ENCODE measurements around the gene ZNF723. TPM values are rescaled to one million over a fixed set of nuclear protein-coding genes. Genes with fewer than 3 reads are reported as not detected.

ZNF723 gene
- total RNA-seq, 1 experiment from 2014 or later = not detected

- BruUV-seq (replicated peaks) = no TSS peak
- Histone ChIP-seq H3K9ac (ENCODE audit: low read length) (no peak overlapping the region), H3K9me3 (ENCODE audit: control insufficient read depth in 1 of 2, insufficient read depth in 1 of 2, low read depth in 1 of 2, low read length in 2 of 2) (peaks cover 4 to 7% of the 10 kb centered on the region in 2 experiments; a peak in 2 of 4 replicates), H3K79me2 (ENCODE audit: insufficient read depth, low read length) (no peaks in the 10 kb centered on the region), H3K27ac (ENCODE audit: low read depth, low read length) (no peak overlapping the region), H3K4me1 (ENCODE audit: control insufficient read depth in 1 of 2, insufficient read depth in 2 of 2, low read length in 2 of 2) (no peaks in the 10 kb centered on the region), H2AFZ (ENCODE audit: low read depth, low read length, poor library complexity, severe bottlenecking) (no peak overlapping the region), H3K4me2 (ENCODE audit: low read length) (no peak overlapping the region), H4K20me1 (ENCODE audit: insufficient read depth) (no peaks in the 10 kb centered on the region), H3K36me3 (ENCODE audit: control insufficient read depth in 1 of 2, insufficient read depth in 2 of 2, low read length in 2 of 2) (no peaks in the 10 kb centered on the region), H3K9me2 (ENCODE audit: insufficient read depth) (no peaks in the 10 kb centered on the region), H3K27me3 (ENCODE audit: insufficient read depth, low read length) (no peaks in the 10 kb centered on the region), H3K4me3 (replicated peaks in 1 of 2; ENCODE audit: low read depth in 1 of 2, low read length in 2 of 2) (no peak overlapping the region)
- ATAC-seq = no peak
- no peak for TF ChIP-seq RAD21 (IDR thresholded peaks at IDR 0.05; ENCODE audit: low read depth)
- TF ChIP-seq CEBPB (IDR thresholded peaks at IDR 0.05; ENCODE audit: low read depth) = no peak
- no peak for TF ChIP-seq FOSL1 (IDR thresholded peaks at IDR 0.05; ENCODE audit: low read depth)
- no peak for TF ChIP-seq YY1 (IDR thresholded peaks at IDR 0.05; ENCODE audit: extremely low read depth, insufficient replicate concordance, low read depth, low read length)
- TF ChIP-seq SP1 (IDR thresholded peaks at IDR 0.05; ENCODE audit: low read depth) = no peak
- TF ChIP-seq CBX3 (IDR thresholded peaks at IDR 0.05; ENCODE audit: low read depth) = no peak
- no peak for TF ChIP-seq REST (IDR thresholded peaks at IDR 0.05; ENCODE audit: low read depth)
- TF ChIP-seq POLR2AphosphoS5 (IDR thresholded peaks at IDR 0.05; ENCODE audit: low read depth, low read length) = no peak
- CTCF ChIA-PET = no interaction called here
- intact Hi-C loops (cut with micrococcal nuclease) = no loop called here
- no peak for DNase-seq (ENCODE audit: low read depth, low spot score)
- RAD21 ChIA-PET (ENCODE audit: low non-redundant PET in 1 of 2, low total read pairs in 2 of 2, uncharacterized antibody in 2 of 2, unreplicated experiment in 2 of 2) = no interaction called here
- POLR2A ChIA-PET = no interaction called here
These were observed 61.8 kb downstream of the ZNF723 start for GRCh38 chr19:22893855-22894270.

Data from HCT116 (cell line).